Natural killer cell (primary cell): ENCODE results near the gene FGF21. TPM values are rescaled to one million over a fixed set of nuclear protein-coding genes. Genes with fewer than 3 reads are reported as not detected.

Source experiments
- ATAC-seq, 3 donors: fragments of 150-1000 bp in 2 of 3; fragments of 200-7000 bp in 1 of 3; cut with Tn5 transposase; 1 replicate in 1 of 3; 2 replicates in 2 of 3; pipeline ENCODE4 v1.10.0; 2021; ENCODE audit warnings: mild to moderate bottlenecking in 2 of 3, moderate library complexity in 2 of 3
- DNase-seq, 2 donors: peaks; one replicate each; pipeline versions ENCODE4 v3.0.0 to v3.0.0-alpha.2; 2013 to 2021; ENCODE audit warnings: mixed read lengths in 1 of 2
- H3K27ac ChIP-seq: one replicate; pipeline ENCODE4 v1.5.1; 2013; ENCODE audit warnings: mild to moderate bottlenecking, low read length
- H3K27me3 ChIP-seq: one replicate; pipeline ENCODE4 v1.6.1; 2013; ENCODE audit warnings: low read length; ENCODE audit not compliant: control insufficient read depth, insufficient read depth
- H3K36me3 ChIP-seq: one replicate; pipeline ENCODE4 v1.6.1; 2013; ENCODE audit warnings: low read length; ENCODE audit not compliant: control insufficient read depth, insufficient read depth
- H3K4me1 ChIP-seq: one replicate; pipeline ENCODE4 v1.6.1; 2013; ENCODE audit warnings: low read length; ENCODE audit not compliant: control insufficient read depth, insufficient read depth
- H3K4me3 ChIP-seq: one replicate; pipeline ENCODE4 v1.5.1; 2013; ENCODE audit warnings: low read length
- H3K9me3 ChIP-seq: one replicate; pipeline ENCODE4 v1.6.1; 2013; ENCODE audit warnings: low read length; ENCODE audit not compliant: control insufficient read depth, insufficient read depth
- H3K27ac Mint-ChIP-seq, 2 donors: one replicate each; pipeline ENCODE4 v1.8.0; 2022; ENCODE audit warnings: mild to moderate bottlenecking in 2 of 2, mixed read lengths in 2 of 2, moderate library complexity in 1 of 2
- H3K27me3 Mint-ChIP-seq, 2 donors: one replicate each; pipeline ENCODE4 v1.8.0; 2022; ENCODE audit warnings: low read depth in 2 of 2, mixed read lengths in 2 of 2
- H3K36me3 Mint-ChIP-seq: one replicate; pipeline ENCODE4 v1.8.0; 2022; ENCODE audit warnings: mixed read lengths
- H3K4me1 Mint-ChIP-seq, 2 donors: one replicate each; pipeline ENCODE4 v1.8.0; 2022; ENCODE audit warnings: mixed read lengths in 2 of 2
- H3K4me3 Mint-ChIP-seq: one replicate; pipeline ENCODE4 v1.8.0; 2022; ENCODE audit warnings: mild to moderate bottlenecking, moderate library complexity, mixed read lengths
- H3K9me3 Mint-ChIP-seq, 2 donors: one replicate each; pipeline ENCODE4 v1.8.0; 2022; ENCODE audit warnings: mixed read lengths in 2 of 2
- WGBS: methylation state at CpG from one replicate; pipeline ENCODE4 v1.1.7; 2013; ENCODE audit warnings: missing lambda C conversion rate; ENCODE audit not compliant: insufficient coverage; 5-methylcytosine and 5-hydroxymethylcytosine counted together
- intact Hi-C: fragments of 100-400 bp; cut with micrococcal nuclease; formaldehyde crosslinking; loops from one replicate; pipeline ENCODE4 v1.14.2; 2022
- total RNA-seq, 4 donors: library from RNA; stranded (reverse); fragments of 120-200 nt in 1 of 4; gene quantifications; one replicate each; pipeline versions ENCODE4 v1.2.3 to v1.2.4, GENCODE V29; 2013 to 2022
- TF ChIP-seq, protein P1 (sequence below): fragments of 200-600 bp; IDR thresholded peaks from one replicate; pipeline ENCODE4 v1.8.0; 2022; ENCODE audit warnings: antibody characterized with exemption

The FGF21 gene
- total RNA-seq, 3 donors from 2014 or later (not counting 1 experiment from before 2014, with no cell fraction given): not detected

DNA sequence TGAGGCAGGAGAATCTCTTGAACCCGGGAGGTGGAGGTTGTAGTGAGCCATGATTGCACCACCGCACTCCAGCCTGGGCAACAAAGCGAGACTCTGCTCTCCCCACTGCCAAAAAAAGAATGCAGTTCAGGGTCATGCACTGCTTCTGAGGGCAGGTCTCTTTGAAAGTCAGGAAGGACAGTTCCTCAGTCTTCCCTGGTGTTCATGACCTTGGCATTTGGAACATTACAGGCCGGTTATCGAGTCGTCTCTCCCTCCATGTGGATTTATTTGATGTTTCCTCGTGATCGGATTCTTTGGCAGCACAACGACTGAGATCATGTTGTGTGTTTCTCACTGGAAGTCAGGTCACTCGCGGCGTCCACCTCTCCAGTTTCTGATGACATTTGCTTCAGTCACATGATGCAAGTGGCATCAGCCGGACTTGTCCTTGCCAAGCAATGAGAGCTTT lies 17.2 kb downstream of the FGF21 start:
- H3K27ac Mint-ChIP-seq: no peak overlapping the region
- H3K27ac ChIP-seq: no peak overlapping the region

GRCh38 chr19:48777139-48777538 lies 21.8 kb downstream of the FGF21 start:
- ATAC-seq (no peak), DNase-seq (no peak)
- no peak overlapping the region for H3K4me3 Mint-ChIP-seq
- no peak overlapping the region for H3K4me3 ChIP-seq
- H3K27me3 ChIP-seq: no peaks in the 10 kb centered on the region
- no peaks in the 10 kb centered on the region for H3K36me3 ChIP-seq
- no peaks in the 10 kb centered on the region for H3K9me3 ChIP-seq
- intact Hi-C loops: no loop called here
- peaks cover under 1% of the 10 kb centered on the region for H3K4me1 ChIP-seq
- H3K9me3 Mint-ChIP-seq: no peaks in the 10 kb centered on the region
- no peak overlapping the region for H3K27ac ChIP-seq
- TF ChIP-seq, protein P1, sequence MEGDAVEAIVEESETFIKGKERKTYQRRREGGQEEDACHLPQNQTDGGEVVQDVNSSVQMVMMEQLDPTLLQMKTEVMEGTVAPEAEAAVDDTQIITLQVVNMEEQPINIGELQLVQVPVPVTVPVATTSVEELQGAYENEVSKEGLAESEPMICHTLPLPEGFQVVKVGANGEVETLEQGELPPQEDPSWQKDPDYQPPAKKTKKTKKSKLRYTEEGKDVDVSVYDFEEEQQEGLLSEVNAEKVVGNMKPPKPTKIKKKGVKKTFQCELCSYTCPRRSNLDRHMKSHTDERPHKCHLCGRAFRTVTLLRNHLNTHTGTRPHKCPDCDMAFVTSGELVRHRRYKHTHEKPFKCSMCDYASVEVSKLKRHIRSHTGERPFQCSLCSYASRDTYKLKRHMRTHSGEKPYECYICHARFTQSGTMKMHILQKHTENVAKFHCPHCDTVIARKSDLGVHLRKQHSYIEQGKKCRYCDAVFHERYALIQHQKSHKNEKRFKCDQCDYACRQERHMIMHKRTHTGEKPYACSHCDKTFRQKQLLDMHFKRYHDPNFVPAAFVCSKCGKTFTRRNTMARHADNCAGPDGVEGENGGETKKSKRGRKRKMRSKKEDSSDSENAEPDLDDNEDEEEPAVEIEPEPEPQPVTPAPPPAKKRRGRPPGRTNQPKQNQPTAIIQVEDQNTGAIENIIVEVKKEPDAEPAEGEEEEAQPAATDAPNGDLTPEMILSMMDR: no peak
- no peak overlapping the region for H3K27ac Mint-ChIP-seq
- no peaks in the 10 kb centered on the region for H3K27me3 Mint-ChIP-seq
- H3K36me3 Mint-ChIP-seq: no peaks in the 10 kb centered on the region
- WGBS: 98% methylated on average over 5 of the region's 5 CpGs
- H3K4me1 Mint-ChIP-seq: peaks cover under 1% of the 10 kb centered on the region in 2 donors

More for the DNA sequence above, 17.2 kb downstream of the FGF21 start:
- Histone ChIP-seq H3K27me3 (peaks cover 3% of the 10 kb centered on the region), H3K36me3 (no peaks in the 10 kb centered on the region), H3K4me1 (no peaks in the 10 kb centered on the region), H3K9me3 (no peaks in the 10 kb centered on the region), H3K4me3 (no peak overlapping the region)
- no peaks in the 10 kb centered on the region for H3K36me3 Mint-ChIP-seq
- intact Hi-C loops: no loop called here
- WGBS: 94% methylated on average over 13 of the region's 13 CpGs
- H3K4me3 Mint-ChIP-seq: no peak overlapping the region
- DNase-seq (no peak), ATAC-seq (no peak)
- H3K9me3 Mint-ChIP-seq: no peaks in the 10 kb centered on the region
- H3K4me1 Mint-ChIP-seq: no peaks in the 10 kb centered on the region
- TF ChIP-seq, protein P1: no peak
- peaks cover 7 to 15% of the 10 kb centered on the region in 2 donors for H3K27me3 Mint-ChIP-seq

DNA sequence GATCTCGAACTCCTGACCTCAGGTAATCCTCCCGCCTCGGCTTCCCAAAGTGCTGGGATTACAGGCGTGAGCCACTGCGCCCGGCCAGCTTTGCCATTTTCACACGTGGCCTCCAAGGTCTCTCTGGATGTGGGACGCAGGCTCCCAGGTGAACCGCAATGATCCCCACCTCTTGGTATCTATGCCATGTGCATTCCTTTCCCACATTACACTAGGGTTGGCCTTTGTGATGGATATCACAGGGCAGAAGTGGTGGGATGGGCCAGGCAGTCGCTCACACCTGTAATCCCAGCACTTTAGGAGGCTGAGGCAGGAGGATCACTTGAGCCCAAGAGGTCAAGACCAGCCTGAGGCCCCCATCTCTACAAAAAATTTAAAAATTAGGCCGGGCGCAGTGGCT lies 22.4 kb downstream of the FGF21 start:
- H3K4me1 Mint-ChIP-seq: peaks cover 5% of the 10 kb centered on the region in 2 donors
- no peak for ATAC-seq
- no peaks in the 10 kb centered on the region for H3K27me3 ChIP-seq
- 93% methylated on average over 12 of the region's 12 CpGs for WGBS
- TF ChIP-seq, protein P1: no peak
- no peak overlapping the region for H3K27ac Mint-ChIP-seq
- no peak overlapping the region for H3K27ac ChIP-seq
- H3K27me3 Mint-ChIP-seq: peaks cover 0 to 2% of the 10 kb centered on the region in 2 donors
- no peak for DNase-seq
- no peaks in the 10 kb centered on the region for H3K36me3 ChIP-seq
- no peaks in the 10 kb centered on the region for H3K9me3 Mint-ChIP-seq
- no peak overlapping the region for H3K4me3 ChIP-seq
- H3K9me3 ChIP-seq: no peaks in the 10 kb centered on the region
- peaks cover 6% of the 10 kb centered on the region for H3K4me1 ChIP-seq
- H3K4me3 Mint-ChIP-seq: no peak overlapping the region
- intact Hi-C loops: no loop called here
- H3K36me3 Mint-ChIP-seq: no peaks in the 10 kb centered on the region

GRCh38 chr19:48779636-48780035 lies 24.3 kb downstream of the FGF21 start:
- no peak overlapping the region for H3K4me3 Mint-ChIP-seq
- Histone ChIP-seq H3K27ac (no peak overlapping the region), H3K4me3 (no peak overlapping the region), H3K9me3 (no peaks in the 10 kb centered on the region), H3K36me3 (no peaks in the 10 kb centered on the region), H3K4me1 (peaks cover 8% of the 10 kb centered on the region), H3K27me3 (no peaks in the 10 kb centered on the region)
- H3K9me3 Mint-ChIP-seq: no peaks in the 10 kb centered on the region
- TF ChIP-seq, protein P1: no peak
- 80% methylated on average over 1 of the region's 1 CpG for WGBS
- peaks cover 0 to 2% of the 10 kb centered on the region in 2 donors for H3K27me3 Mint-ChIP-seq
- H3K4me1 Mint-ChIP-seq: peaks cover 5% of the 10 kb centered on the region in 2 donors
- no peak for DNase-seq
- intact Hi-C loops: no loop called here
- no peak overlapping the region for H3K27ac Mint-ChIP-seq
- H3K36me3 Mint-ChIP-seq: no peaks in the 10 kb centered on the region
- no peak for ATAC-seq
